H9 (cell line): Measurements from ENCODE around the gene MAML3. TPM values are rescaled to one million over a fixed set of nuclear protein-coding genes. Genes with fewer than 3 reads are reported as not detected.
A peak's percentile ranks its signal among the peaks of the same experiment; 100 is the strongest.

Experiments
- DNase-seq: peaks from one replicate; pipeline ENCODE4 v3.0.0-alpha.2; 2017
- H2AFZ ChIP-seq: one replicate; pipeline ENCODE4 v1.6.1; 2013; ENCODE audit warnings: mild to moderate bottlenecking, low read length, control low read depth, moderate library complexity
- H2AK5ac ChIP-seq: 2 replicates; pipeline ENCODE4 v1.6.1; 2013; ENCODE audit warnings: low read length, control low read depth, mixed read lengths; ENCODE audit not compliant: insufficient read length
- H2BK120ac ChIP-seq: one replicate; pipeline ENCODE4 v1.6.1; 2013; ENCODE audit warnings: low read depth, mild to moderate bottlenecking, low read length, control low read depth, inconsistent platforms; ENCODE audit not compliant: poor library complexity, severe bottlenecking
- H2BK12ac ChIP-seq: 2 replicates; pipeline ENCODE4 v1.6.1; 2013; ENCODE audit warnings: low read length, control low read depth, mixed read lengths, low read depth; ENCODE audit not compliant: insufficient read length
- H2BK15ac ChIP-seq: 2 replicates; pipeline ENCODE4 v1.6.1; 2013; ENCODE audit warnings: low read depth, low read length, control low read depth
- H2BK20ac ChIP-seq: one replicate; pipeline ENCODE4 v1.6.1; 2013; ENCODE audit warnings: low read depth, mild to moderate bottlenecking, low read length, control low read depth, inconsistent platforms; ENCODE audit not compliant: poor library complexity, severe bottlenecking
- H2BK5ac ChIP-seq: 2 replicates; pipeline ENCODE4 v1.6.1; 2013; ENCODE audit warnings: low read length, control low read depth, mixed read lengths; ENCODE audit not compliant: insufficient read length
- H3K14ac ChIP-seq: 2 replicates; pipeline ENCODE4 v1.6.1; 2013; ENCODE audit warnings: low read length, control low read depth; ENCODE audit not compliant: insufficient read depth
- H3K18ac ChIP-seq: 2 replicates; pipeline ENCODE4 v1.6.1; 2013; ENCODE audit warnings: low read depth, mild to moderate bottlenecking, mixed read lengths, low read length, control low read depth; ENCODE audit not compliant: insufficient read length
- H3K23ac ChIP-seq: 2 replicates; pipeline ENCODE4 v1.6.1; 2013; ENCODE audit warnings: low read length, control low read depth, mixed read lengths, low read depth; ENCODE audit not compliant: insufficient read length
- H3K23me2 ChIP-seq: 2 replicates; pipeline ENCODE4 v1.6.1; 2013; ENCODE audit warnings: low read depth, mild to moderate bottlenecking, mixed read lengths, low read length, control low read depth; ENCODE audit not compliant: insufficient read length, poor library complexity, severe bottlenecking
- H3K27ac ChIP-seq: 2 replicates; pipeline ENCODE4 v1.5.1; 2013; ENCODE audit warnings: low read length, control low read depth, mixed read lengths, low read depth; ENCODE audit not compliant: insufficient read length
- H3K27me3 ChIP-seq: 2 replicates; pipeline ENCODE4 v1.6.1; 2013; ENCODE audit warnings: low read length, control low read depth, inconsistent platforms; ENCODE audit not compliant: insufficient read depth
- H3K4ac ChIP-seq: 2 replicates; pipeline ENCODE4 v1.6.1; 2013; ENCODE audit warnings: low read depth, mild to moderate bottlenecking, control low read depth, inconsistent platforms, low read length, moderate library complexity
- H3K4me1 ChIP-seq: 2 replicates; pipeline ENCODE4 v1.6.1; 2013; ENCODE audit warnings: low read length, control low read depth, inconsistent platforms; ENCODE audit not compliant: insufficient read depth
- H3K4me2 ChIP-seq: 2 replicates; pipeline ENCODE4 v1.6.1; 2013; ENCODE audit warnings: low read length, control low read depth, mixed read lengths; ENCODE audit not compliant: insufficient read length, insufficient read depth
- H3K56ac ChIP-seq: 2 replicates; pipeline ENCODE4 v1.6.1; 2013; ENCODE audit warnings: low read depth, mild to moderate bottlenecking, mixed read lengths, low read length, control low read depth; ENCODE audit not compliant: insufficient read length
- H3K79me1 ChIP-seq: 2 replicates; pipeline ENCODE4 v1.6.1; 2013; ENCODE audit warnings: low read depth, mild to moderate bottlenecking, moderate library complexity, low read length, control low read depth, inconsistent platforms; ENCODE audit not compliant: insufficient read depth, poor library complexity, severe bottlenecking
- H3K79me2 ChIP-seq: 2 replicates; pipeline ENCODE4 v1.6.1; 2013; ENCODE audit warnings: low read length, control low read depth, inconsistent platforms; ENCODE audit not compliant: insufficient read depth
- H3K9ac ChIP-seq: 2 replicates; pipeline ENCODE4 v1.6.1; 2013; ENCODE audit warnings: low read length, control low read depth, mixed read lengths; ENCODE audit not compliant: insufficient read length; ENCODE audit errors: extremely low read depth
- H3K9me3 ChIP-seq: one replicate; pipeline ENCODE4 v1.6.1; 2013; ENCODE audit warnings: low read depth, low read length, inconsistent platforms; ENCODE audit not compliant: control insufficient read depth
- H3T11ph ChIP-seq: one replicate; pipeline ENCODE4 v1.6.1; 2013; ENCODE audit warnings: mild to moderate bottlenecking, low read length, control low read depth, inconsistent platforms
- H4K20me1 ChIP-seq: one replicate; pipeline ENCODE4 v1.6.1; 2013; ENCODE audit not compliant: control insufficient read depth, insufficient read length, insufficient read depth
- H4K5ac ChIP-seq: 2 replicates; pipeline ENCODE4 v1.6.1; 2013; ENCODE audit warnings: low read depth, mild to moderate bottlenecking, mixed read lengths, low read length, control low read depth; ENCODE audit not compliant: insufficient read length
- H4K8ac ChIP-seq: replicated peaks from 2 replicates; pipeline ENCODE4 v1.6.1; 2013; ENCODE audit warnings: low read length, control low read depth, mixed read lengths, low read depth; ENCODE audit not compliant: insufficient read length
- H4K91ac ChIP-seq: 2 replicates; pipeline ENCODE4 v1.6.1; 2013; ENCODE audit warnings: low read depth, mild to moderate bottlenecking, moderate library complexity, mixed read lengths, low read length, control low read depth; ENCODE audit not compliant: insufficient read length
- H3K27ac Mint-ChIP-seq, 3 experiments: 2 replicates in 2 of 3; 3 replicates in 1 of 3; pipeline ENCODE4 v1.8.0; 2020 to 2021; ENCODE audit warnings: mixed read lengths in 3 of 3, mild to moderate bottlenecking in 1 of 3, moderate library complexity in 1 of 3
- H3K27me3 Mint-ChIP-seq: 2 replicates; pipeline ENCODE4 v1.8.0; 2021; ENCODE audit warnings: low read depth, mild to moderate bottlenecking, moderate library complexity, mixed read lengths
- H3K36me3 Mint-ChIP-seq, 3 experiments: 2 replicates in 2 of 3; 3 replicates in 1 of 3; pipeline ENCODE4 v1.8.0; 2020 to 2021; ENCODE audit warnings: low read depth in 3 of 3, mixed read lengths in 3 of 3; ENCODE audit not compliant: insufficient read depth in 1 of 3
- H3K4me1 Mint-ChIP-seq, 2 experiments: 2 replicates each; pipeline ENCODE4 v1.8.0; 2020; ENCODE audit warnings: mixed read lengths in 2 of 2
- H3K4me3 Mint-ChIP-seq, 2 experiments: 2 replicates in 1 of 2; 3 replicates in 1 of 2; pipeline ENCODE4 v1.8.0; 2020 to 2021; ENCODE audit warnings: mild to moderate bottlenecking in 2 of 2, mixed read lengths in 2 of 2, moderate library complexity in 1 of 2
- H3K9me3 Mint-ChIP-seq, 2 experiments: 2 replicates in 1 of 2; 3 replicates in 1 of 2; pipeline ENCODE4 v1.8.0; 2020; ENCODE audit warnings: mild to moderate bottlenecking in 2 of 2, mixed read lengths in 2 of 2, moderate library complexity in 1 of 2
- WGBS: extraction: QIAGEN DNeasy Blood & Tissue Kit; methylation state at CpG from one replicate; pipeline ENCODE4 v1.1.7; 2013; ENCODE audit warnings: missing lambda C conversion rate, low lambda C conversion rate, mixed read lengths; ENCODE audit not compliant: insufficient read length; ENCODE audit errors: extremely low coverage; 5-methylcytosine and 5-hydroxymethylcytosine counted together
- total RNA-seq: library from RNA; stranded (reverse); gene quantifications from 2 replicates; pipeline ENCODE4 v1.2.1, GENCODE V29; 2021
- TF ChIP-seq, protein P1 (sequence below): fragments of 200-600 bp; sonication (generic); conservative IDR thresholded peaks from 3 replicates; pipeline ENCODE4 v1.8.0; 2021; ENCODE audit warnings: antibody characterized with exemption, mild to moderate bottlenecking

The MAML3 gene
- total RNA-seq, 1 experiment from 2014 or later = 3.9 TPM

GRCh38 chr4:139808808-139809756 lies 344.9 kb downstream of the MAML3 start:
- Histone ChIP-seq H3T11ph (no peak overlapping the region), H2BK12ac (no peak overlapping the region), H4K8ac (no peak overlapping the region), H3K23ac (no peak overlapping the region), H3K23me2 (no peaks in the 10 kb centered on the region), H2AK5ac (no peak overlapping the region), H4K91ac (no peak overlapping the region), H2AFZ (no peak overlapping the region), H2BK15ac (no peak overlapping the region), H2BK120ac (no peak overlapping the region), H3K4ac (no peak overlapping the region), H3K56ac (no peak overlapping the region), H4K20me1 (no peaks in the 10 kb centered on the region), H3K18ac (no peak overlapping the region), H3K4me1 (no peaks in the 10 kb centered on the region), H3K79me1 (no peaks in the 10 kb centered on the region), H3K79me2 (no peaks in the 10 kb centered on the region), H3K14ac (no peak overlapping the region; the same call in 1 of the 2 replicates), H3K9me3 (peaks cover 4% of the 10 kb centered on the region), H2BK20ac (no peak overlapping the region), H3K9ac (no peak overlapping the region), H3K27me3 (no peaks in the 10 kb centered on the region), H3K27ac (no peak overlapping the region), H2BK5ac (no peak overlapping the region), H3K4me2 (no peak overlapping the region), H4K5ac (no peak overlapping the region)
- TF ChIP-seq, protein P1, sequence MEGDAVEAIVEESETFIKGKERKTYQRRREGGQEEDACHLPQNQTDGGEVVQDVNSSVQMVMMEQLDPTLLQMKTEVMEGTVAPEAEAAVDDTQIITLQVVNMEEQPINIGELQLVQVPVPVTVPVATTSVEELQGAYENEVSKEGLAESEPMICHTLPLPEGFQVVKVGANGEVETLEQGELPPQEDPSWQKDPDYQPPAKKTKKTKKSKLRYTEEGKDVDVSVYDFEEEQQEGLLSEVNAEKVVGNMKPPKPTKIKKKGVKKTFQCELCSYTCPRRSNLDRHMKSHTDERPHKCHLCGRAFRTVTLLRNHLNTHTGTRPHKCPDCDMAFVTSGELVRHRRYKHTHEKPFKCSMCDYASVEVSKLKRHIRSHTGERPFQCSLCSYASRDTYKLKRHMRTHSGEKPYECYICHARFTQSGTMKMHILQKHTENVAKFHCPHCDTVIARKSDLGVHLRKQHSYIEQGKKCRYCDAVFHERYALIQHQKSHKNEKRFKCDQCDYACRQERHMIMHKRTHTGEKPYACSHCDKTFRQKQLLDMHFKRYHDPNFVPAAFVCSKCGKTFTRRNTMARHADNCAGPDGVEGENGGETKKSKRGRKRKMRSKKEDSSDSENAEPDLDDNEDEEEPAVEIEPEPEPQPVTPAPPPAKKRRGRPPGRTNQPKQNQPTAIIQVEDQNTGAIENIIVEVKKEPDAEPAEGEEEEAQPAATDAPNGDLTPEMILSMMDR = no peak
- WGBS = no CpG with 5 or more reads among the region's 11 CpGs
- H3K27me3 Mint-ChIP-seq = no peaks in the 10 kb centered on the region
- DNase-seq = no peak
- H3K4me1 Mint-ChIP-seq = peaks cover 22% of the 10 kb centered on the region in 2 experiments
- H3K27ac Mint-ChIP-seq = peak overlapping the region in 2 of 3 experiments; percentile 5 to 28; a peak in 2 of 7 replicates
- H3K9me3 Mint-ChIP-seq = peaks cover 8 to 11% of the 10 kb centered on the region in 2 experiments; a peak in 4 of 5 replicates
- no peak overlapping the region for H3K4me3 Mint-ChIP-seq
- peaks cover 4 to 14% (median 8%) of the 10 kb centered on the region in 3 experiments; a peak in 6 of 7 replicates for H3K36me3 Mint-ChIP-seq
